NK-92 (cell line): ENCODE data around the gene C1QTNF7.

Experiments
- DNase-seq: peaks from one replicate; lab custom pipeline; 2025; ENCODE audit not compliant: unreplicated experiment; lab: John Stamatoyannopoulos, UW

C1QTNF7 gene

GRCh38 chr4:15413623-15414019 is 14.2 kb upstream of the C1QTNF7 start:
- DNase-seq: no peak

- no peak for DNase-seq
Observed at GRCh38 chr4:15414551-15415091, 13.2 kb upstream of the C1QTNF7 start.

- no peak for DNase-seq
Observed at GRCh38 chr4:15416357-15417232, 11.2 kb upstream of the C1QTNF7 start.

- no peak for DNase-seq
Observed at GRCh38 chr4:15417233-15417660, 10.6 kb upstream of the C1QTNF7 start.

GRCh38 chr4:15418956-15419355 is 8.9 kb upstream of the C1QTNF7 start:
- no peak for DNase-seq

GRCh38 chr4:15420642-15421041 is 7.2 kb upstream of the C1QTNF7 start:
- DNase-seq: no peak

- no peak for DNase-seq
Observed at GRCh38 chr4:15423285-15423711, 4.5 kb upstream of the C1QTNF7 start.

GRCh38 chr4:15425520-15425919 is 2.3 kb upstream of the C1QTNF7 start:
- no peak for DNase-seq

- no peak for DNase-seq
Observed at GRCh38 chr4:15427161-15427560, 672 bp upstream of the C1QTNF7 start.

- no peak for DNase-seq
Observed at GRCh38 chr4:15428611-15429010, 778 bp downstream of the C1QTNF7 start.

- DNase-seq: no peak
Observed at GRCh38 chr4:15434091-15434490, 6.3 kb downstream of the C1QTNF7 start.

GRCh38 chr4:15434676-15435075 is 6.8 kb downstream of the C1QTNF7 start:
- DNase-seq: no peak

GRCh38 chr4:15436513-15436912 is 8.7 kb downstream of the C1QTNF7 start:
- DNase-seq: no peak

GRCh38 chr4:15438939-15439524 is 11.2 kb downstream of the C1QTNF7 start:
- DNase-seq: no peak

- DNase-seq: no peak
Observed at GRCh38 chr4:15443371-15444160, 15.7 kb downstream of the C1QTNF7 start.

GRCh38 chr4:15444276-15444675 is 16.4 kb downstream of the C1QTNF7 start:
- no peak for DNase-seq

GRCh38 chr4:15444879-15445547 is 17.2 kb downstream of the C1QTNF7 start:
- no peak for DNase-seq

GRCh38 chr4:15451181-15451865 is 23.5 kb downstream of the C1QTNF7 start:
- DNase-seq: no peak

- no peak for DNase-seq
Observed at GRCh38 chr4:15451866-15452765, 24.3 kb downstream of the C1QTNF7 start.
